H9 (cell line): Measurements from ENCODE around the gene PRKAR2B. TPM values are rescaled to one million over a fixed set of nuclear protein-coding genes. Genes with fewer than 3 reads are reported as not detected.

Experiments used
- DNase-seq: peaks from one replicate; pipeline ENCODE4 v3.0.0-alpha.2; 2017
- H2AFZ ChIP-seq: one replicate; pipeline ENCODE4 v1.6.1; 2013; ENCODE audit warnings: mild to moderate bottlenecking, low read length, control low read depth, moderate library complexity
- H2AK5ac ChIP-seq: 2 replicates; pipeline ENCODE4 v1.6.1; 2013; ENCODE audit warnings: low read length, control low read depth, mixed read lengths; ENCODE audit not compliant: insufficient read length
- H2BK120ac ChIP-seq: one replicate; pipeline ENCODE4 v1.6.1; 2013; ENCODE audit warnings: low read depth, mild to moderate bottlenecking, low read length, control low read depth, inconsistent platforms; ENCODE audit not compliant: poor library complexity, severe bottlenecking
- H2BK12ac ChIP-seq: 2 replicates; pipeline ENCODE4 v1.6.1; 2013; ENCODE audit warnings: low read length, control low read depth, mixed read lengths, low read depth; ENCODE audit not compliant: insufficient read length
- H2BK15ac ChIP-seq: 2 replicates; pipeline ENCODE4 v1.6.1; 2013; ENCODE audit warnings: low read depth, low read length, control low read depth
- H2BK20ac ChIP-seq: one replicate; pipeline ENCODE4 v1.6.1; 2013; ENCODE audit warnings: low read depth, mild to moderate bottlenecking, low read length, control low read depth, inconsistent platforms; ENCODE audit not compliant: poor library complexity, severe bottlenecking
- H2BK5ac ChIP-seq: 2 replicates; pipeline ENCODE4 v1.6.1; 2013; ENCODE audit warnings: low read length, control low read depth, mixed read lengths; ENCODE audit not compliant: insufficient read length
- H3K14ac ChIP-seq: 2 replicates; pipeline ENCODE4 v1.6.1; 2013; ENCODE audit warnings: low read length, control low read depth; ENCODE audit not compliant: insufficient read depth
- H3K18ac ChIP-seq: 2 replicates; pipeline ENCODE4 v1.6.1; 2013; ENCODE audit warnings: low read depth, mild to moderate bottlenecking, mixed read lengths, low read length, control low read depth; ENCODE audit not compliant: insufficient read length
- H3K23ac ChIP-seq: 2 replicates; pipeline ENCODE4 v1.6.1; 2013; ENCODE audit warnings: low read length, control low read depth, mixed read lengths, low read depth; ENCODE audit not compliant: insufficient read length
- H3K23me2 ChIP-seq: 2 replicates; pipeline ENCODE4 v1.6.1; 2013; ENCODE audit warnings: low read depth, mild to moderate bottlenecking, mixed read lengths, low read length, control low read depth; ENCODE audit not compliant: insufficient read length, poor library complexity, severe bottlenecking
- H3K27ac ChIP-seq: 2 replicates; pipeline ENCODE4 v1.5.1; 2013; ENCODE audit warnings: low read length, control low read depth, mixed read lengths, low read depth; ENCODE audit not compliant: insufficient read length
- H3K27me3 ChIP-seq: 2 replicates; pipeline ENCODE4 v1.6.1; 2013; ENCODE audit warnings: low read length, control low read depth, inconsistent platforms; ENCODE audit not compliant: insufficient read depth
- H3K4ac ChIP-seq: 2 replicates; pipeline ENCODE4 v1.6.1; 2013; ENCODE audit warnings: low read depth, mild to moderate bottlenecking, control low read depth, inconsistent platforms, low read length, moderate library complexity
- H3K4me1 ChIP-seq: 2 replicates; pipeline ENCODE4 v1.6.1; 2013; ENCODE audit warnings: low read length, control low read depth, inconsistent platforms; ENCODE audit not compliant: insufficient read depth
- H3K4me2 ChIP-seq: 2 replicates; pipeline ENCODE4 v1.6.1; 2013; ENCODE audit warnings: low read length, control low read depth, mixed read lengths; ENCODE audit not compliant: insufficient read length, insufficient read depth
- H3K56ac ChIP-seq: 2 replicates; pipeline ENCODE4 v1.6.1; 2013; ENCODE audit warnings: low read depth, mild to moderate bottlenecking, mixed read lengths, low read length, control low read depth; ENCODE audit not compliant: insufficient read length
- H3K79me1 ChIP-seq: 2 replicates; pipeline ENCODE4 v1.6.1; 2013; ENCODE audit warnings: low read depth, mild to moderate bottlenecking, moderate library complexity, low read length, control low read depth, inconsistent platforms; ENCODE audit not compliant: insufficient read depth, poor library complexity, severe bottlenecking
- H3K79me2 ChIP-seq: 2 replicates; pipeline ENCODE4 v1.6.1; 2013; ENCODE audit warnings: low read length, control low read depth, inconsistent platforms; ENCODE audit not compliant: insufficient read depth
- H3K9ac ChIP-seq: 2 replicates; pipeline ENCODE4 v1.6.1; 2013; ENCODE audit warnings: low read length, control low read depth, mixed read lengths; ENCODE audit not compliant: insufficient read length; ENCODE audit errors: extremely low read depth
- H3K9me3 ChIP-seq: one replicate; pipeline ENCODE4 v1.6.1; 2013; ENCODE audit warnings: low read depth, low read length, inconsistent platforms; ENCODE audit not compliant: control insufficient read depth
- H3T11ph ChIP-seq: one replicate; pipeline ENCODE4 v1.6.1; 2013; ENCODE audit warnings: mild to moderate bottlenecking, low read length, control low read depth, inconsistent platforms
- H4K20me1 ChIP-seq: one replicate; pipeline ENCODE4 v1.6.1; 2013; ENCODE audit not compliant: control insufficient read depth, insufficient read length, insufficient read depth
- H4K5ac ChIP-seq: 2 replicates; pipeline ENCODE4 v1.6.1; 2013; ENCODE audit warnings: low read depth, mild to moderate bottlenecking, mixed read lengths, low read length, control low read depth; ENCODE audit not compliant: insufficient read length
- H4K8ac ChIP-seq: replicated peaks from 2 replicates; pipeline ENCODE4 v1.6.1; 2013; ENCODE audit warnings: low read length, control low read depth, mixed read lengths, low read depth; ENCODE audit not compliant: insufficient read length
- H4K91ac ChIP-seq: 2 replicates; pipeline ENCODE4 v1.6.1; 2013; ENCODE audit warnings: low read depth, mild to moderate bottlenecking, moderate library complexity, mixed read lengths, low read length, control low read depth; ENCODE audit not compliant: insufficient read length
- H3K27ac Mint-ChIP-seq, 3 experiments: 2 replicates in 2 of 3; 3 replicates in 1 of 3; pipeline ENCODE4 v1.8.0; 2020 to 2021; ENCODE audit warnings: mixed read lengths in 3 of 3, mild to moderate bottlenecking in 1 of 3, moderate library complexity in 1 of 3
- H3K27me3 Mint-ChIP-seq: 2 replicates; pipeline ENCODE4 v1.8.0; 2021; ENCODE audit warnings: low read depth, mild to moderate bottlenecking, moderate library complexity, mixed read lengths
- H3K36me3 Mint-ChIP-seq, 3 experiments: 2 replicates in 2 of 3; 3 replicates in 1 of 3; pipeline ENCODE4 v1.8.0; 2020 to 2021; ENCODE audit warnings: low read depth in 3 of 3, mixed read lengths in 3 of 3; ENCODE audit not compliant: insufficient read depth in 1 of 3
- H3K4me1 Mint-ChIP-seq, 2 experiments: 2 replicates each; pipeline ENCODE4 v1.8.0; 2020; ENCODE audit warnings: mixed read lengths in 2 of 2
- H3K4me3 Mint-ChIP-seq, 2 experiments: 2 replicates in 1 of 2; 3 replicates in 1 of 2; pipeline ENCODE4 v1.8.0; 2020 to 2021; ENCODE audit warnings: mild to moderate bottlenecking in 2 of 2, mixed read lengths in 2 of 2, moderate library complexity in 1 of 2
- H3K9me3 Mint-ChIP-seq, 2 experiments: 2 replicates in 1 of 2; 3 replicates in 1 of 2; pipeline ENCODE4 v1.8.0; 2020; ENCODE audit warnings: mild to moderate bottlenecking in 2 of 2, mixed read lengths in 2 of 2, moderate library complexity in 1 of 2
- WGBS: extraction: QIAGEN DNeasy Blood & Tissue Kit; methylation state at CpG from one replicate; pipeline ENCODE4 v1.1.7; 2013; ENCODE audit warnings: missing lambda C conversion rate, low lambda C conversion rate, mixed read lengths; ENCODE audit not compliant: insufficient read length; ENCODE audit errors: extremely low coverage; 5-methylcytosine and 5-hydroxymethylcytosine counted together
- total RNA-seq: library from RNA; stranded (reverse); gene quantifications from 2 replicates; pipeline ENCODE4 v1.2.1, GENCODE V29; 2021
- TF ChIP-seq, protein P1 (sequence below): fragments of 200-600 bp; sonication (generic); conservative IDR thresholded peaks from 3 replicates; pipeline ENCODE4 v1.8.0; 2021; ENCODE audit warnings: antibody characterized with exemption, mild to moderate bottlenecking

Gene PRKAR2B
- total RNA-seq, 1 experiment from 2014 or later: 16.6 TPM

DNA sequence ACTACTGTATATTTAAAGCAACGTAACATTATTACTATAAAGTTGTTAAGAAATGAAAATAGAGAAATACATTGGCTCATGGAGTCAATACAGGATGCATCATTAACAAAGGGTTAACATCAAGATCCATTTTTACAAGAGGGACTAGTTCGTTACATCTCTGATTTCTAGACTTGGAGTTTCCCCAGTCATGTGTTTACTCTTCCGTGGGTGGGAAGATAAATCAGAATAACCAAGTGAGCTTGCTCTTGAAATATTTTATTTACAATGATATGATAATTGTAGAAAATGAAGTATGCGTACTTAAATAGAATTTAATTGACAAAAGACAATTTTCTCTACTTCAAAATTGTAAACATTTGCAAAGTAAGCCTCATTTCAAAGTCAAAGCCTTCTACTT lies 1.0 kb upstream of the PRKAR2B start:
- no peak overlapping the region for H2BK120ac ChIP-seq
- H3K79me1 ChIP-seq: no peaks in the 10 kb centered on the region
- no peak overlapping the region for H3K4me2 ChIP-seq
- no peak overlapping the region for H3K27ac Mint-ChIP-seq
- H4K8ac ChIP-seq: no peak overlapping the region
- H3K4me3 Mint-ChIP-seq: no peak overlapping the region
- no peak overlapping the region for H3K18ac ChIP-seq
- H3K9ac ChIP-seq: no peak overlapping the region
- H3K36me3 Mint-ChIP-seq: no peaks in the 10 kb centered on the region; a peak in 1 of 7 replicates
- no peak overlapping the region for H3K23ac ChIP-seq
- no peak for DNase-seq
- H3K27ac ChIP-seq: no peak overlapping the region
- TF ChIP-seq, protein P1, sequence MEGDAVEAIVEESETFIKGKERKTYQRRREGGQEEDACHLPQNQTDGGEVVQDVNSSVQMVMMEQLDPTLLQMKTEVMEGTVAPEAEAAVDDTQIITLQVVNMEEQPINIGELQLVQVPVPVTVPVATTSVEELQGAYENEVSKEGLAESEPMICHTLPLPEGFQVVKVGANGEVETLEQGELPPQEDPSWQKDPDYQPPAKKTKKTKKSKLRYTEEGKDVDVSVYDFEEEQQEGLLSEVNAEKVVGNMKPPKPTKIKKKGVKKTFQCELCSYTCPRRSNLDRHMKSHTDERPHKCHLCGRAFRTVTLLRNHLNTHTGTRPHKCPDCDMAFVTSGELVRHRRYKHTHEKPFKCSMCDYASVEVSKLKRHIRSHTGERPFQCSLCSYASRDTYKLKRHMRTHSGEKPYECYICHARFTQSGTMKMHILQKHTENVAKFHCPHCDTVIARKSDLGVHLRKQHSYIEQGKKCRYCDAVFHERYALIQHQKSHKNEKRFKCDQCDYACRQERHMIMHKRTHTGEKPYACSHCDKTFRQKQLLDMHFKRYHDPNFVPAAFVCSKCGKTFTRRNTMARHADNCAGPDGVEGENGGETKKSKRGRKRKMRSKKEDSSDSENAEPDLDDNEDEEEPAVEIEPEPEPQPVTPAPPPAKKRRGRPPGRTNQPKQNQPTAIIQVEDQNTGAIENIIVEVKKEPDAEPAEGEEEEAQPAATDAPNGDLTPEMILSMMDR: no peak
- H2BK15ac ChIP-seq: no peak overlapping the region
- no peak overlapping the region for H2BK20ac ChIP-seq
- no peaks in the 10 kb centered on the region for H3K9me3 ChIP-seq
- H3K4me1 ChIP-seq: peaks cover 5% of the 10 kb centered on the region; the same call in 1 of the 2 replicates
- no peaks in the 10 kb centered on the region; the same call in 1 of the 2 replicates for H3K79me2 ChIP-seq
- WGBS: no CpG with 5 or more reads among the region's 4 CpGs
- no peak overlapping the region for H3K56ac ChIP-seq
- H3K4ac ChIP-seq: no peak overlapping the region
- no peak overlapping the region for H4K5ac ChIP-seq
- no peak overlapping the region for H4K91ac ChIP-seq
- no peaks in the 10 kb centered on the region for H4K20me1 ChIP-seq
- no peak overlapping the region for H2AK5ac ChIP-seq
- H2BK12ac ChIP-seq: no peak overlapping the region
- no peak overlapping the region for H3K14ac ChIP-seq
- H3K27me3 ChIP-seq: no peaks in the 10 kb centered on the region
- no peaks in the 10 kb centered on the region for H3K9me3 Mint-ChIP-seq
- no peak overlapping the region for H3T11ph ChIP-seq
- H3K27me3 Mint-ChIP-seq: peaks cover 16% of the 10 kb centered on the region
- peaks cover 25 to 30% of the 10 kb centered on the region in 2 experiments for H3K4me1 Mint-ChIP-seq
- no peak overlapping the region for H2BK5ac ChIP-seq
- H3K23me2 ChIP-seq: peaks cover 5% of the 10 kb centered on the region
- H2AFZ ChIP-seq: no peak overlapping the region
